ENCODE results near the gene SCRN2. TPM values are rescaled to one million over a fixed set of nuclear protein-coding genes. Genes with fewer than 3 reads are reported as not detected.

SCRN2 gene
- total and polyA plus RNA-seq, 2 experiments from 2014 or later, result 139 to 149 TPM

GRCh38 chr17:47815106-47815918, 25.8 kb downstream of the SCRN2 start:
- TF ChIP-seq, protein P1, sequence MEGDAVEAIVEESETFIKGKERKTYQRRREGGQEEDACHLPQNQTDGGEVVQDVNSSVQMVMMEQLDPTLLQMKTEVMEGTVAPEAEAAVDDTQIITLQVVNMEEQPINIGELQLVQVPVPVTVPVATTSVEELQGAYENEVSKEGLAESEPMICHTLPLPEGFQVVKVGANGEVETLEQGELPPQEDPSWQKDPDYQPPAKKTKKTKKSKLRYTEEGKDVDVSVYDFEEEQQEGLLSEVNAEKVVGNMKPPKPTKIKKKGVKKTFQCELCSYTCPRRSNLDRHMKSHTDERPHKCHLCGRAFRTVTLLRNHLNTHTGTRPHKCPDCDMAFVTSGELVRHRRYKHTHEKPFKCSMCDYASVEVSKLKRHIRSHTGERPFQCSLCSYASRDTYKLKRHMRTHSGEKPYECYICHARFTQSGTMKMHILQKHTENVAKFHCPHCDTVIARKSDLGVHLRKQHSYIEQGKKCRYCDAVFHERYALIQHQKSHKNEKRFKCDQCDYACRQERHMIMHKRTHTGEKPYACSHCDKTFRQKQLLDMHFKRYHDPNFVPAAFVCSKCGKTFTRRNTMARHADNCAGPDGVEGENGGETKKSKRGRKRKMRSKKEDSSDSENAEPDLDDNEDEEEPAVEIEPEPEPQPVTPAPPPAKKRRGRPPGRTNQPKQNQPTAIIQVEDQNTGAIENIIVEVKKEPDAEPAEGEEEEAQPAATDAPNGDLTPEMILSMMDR (IDR thresholded peaks at IDR 0.05; ENCODE audit: low read depth, low read length), result no peak
- no peaks in the 10 kb centered on the region for H3K4me1 ChIP-seq (ENCODE audit: low read depth)
- H3K27me3 ChIP-seq, result no peaks in the 10 kb centered on the region
- H3K9me3 ChIP-seq (ENCODE audit: low read depth), result no peaks in the 10 kb centered on the region
- no peak overlapping the region for H3K4me3 ChIP-seq
- DNase-seq (ENCODE audit: low read depth in 1 of 2, low spot score in 1 of 2), result no peak
- no peak overlapping the region for H3K27ac ChIP-seq
- H3K36me3 ChIP-seq, result peaks cover 5% of the 10 kb centered on the region

GRCh38 chr17:47813512-47814031, 27.5 kb downstream of the SCRN2 start:
- TF ChIP-seq, protein P1 (IDR thresholded peaks at IDR 0.05; ENCODE audit: low read depth, low read length), result no peak
- H3K27me3 ChIP-seq, result no peaks in the 10 kb centered on the region
- H3K36me3 ChIP-seq, result peaks cover 5% of the 10 kb centered on the region
- no peaks in the 10 kb centered on the region for H3K9me3 ChIP-seq (ENCODE audit: low read depth)
- no peaks in the 10 kb centered on the region for H3K4me1 ChIP-seq (ENCODE audit: low read depth)
- no peak overlapping the region for H3K4me3 ChIP-seq
- DNase-seq (ENCODE audit: low read depth in 1 of 2, low spot score in 1 of 2), result no peak
- no peak overlapping the region for H3K27ac ChIP-seq

- Histone ChIP-seq H3K4me1 (ENCODE audit: low read depth) (no peaks in the 10 kb centered on the region), H3K4me3 (no peak overlapping the region), H3K27me3 (no peaks in the 10 kb centered on the region), H3K27ac (no peak overlapping the region), H3K36me3 (peaks cover 5% of the 10 kb centered on the region), H3K9me3 (ENCODE audit: low read depth) (no peaks in the 10 kb centered on the region)
- DNase-seq (ENCODE audit: low read depth in 1 of 2, low spot score in 1 of 2), result no peak
- TF ChIP-seq, protein P1 (IDR thresholded peaks at IDR 0.05; ENCODE audit: low read depth, low read length), result no peak
Measured at GRCh38 chr17:47813077-47813476, 28.0 kb downstream of the SCRN2 start.

DNA sequence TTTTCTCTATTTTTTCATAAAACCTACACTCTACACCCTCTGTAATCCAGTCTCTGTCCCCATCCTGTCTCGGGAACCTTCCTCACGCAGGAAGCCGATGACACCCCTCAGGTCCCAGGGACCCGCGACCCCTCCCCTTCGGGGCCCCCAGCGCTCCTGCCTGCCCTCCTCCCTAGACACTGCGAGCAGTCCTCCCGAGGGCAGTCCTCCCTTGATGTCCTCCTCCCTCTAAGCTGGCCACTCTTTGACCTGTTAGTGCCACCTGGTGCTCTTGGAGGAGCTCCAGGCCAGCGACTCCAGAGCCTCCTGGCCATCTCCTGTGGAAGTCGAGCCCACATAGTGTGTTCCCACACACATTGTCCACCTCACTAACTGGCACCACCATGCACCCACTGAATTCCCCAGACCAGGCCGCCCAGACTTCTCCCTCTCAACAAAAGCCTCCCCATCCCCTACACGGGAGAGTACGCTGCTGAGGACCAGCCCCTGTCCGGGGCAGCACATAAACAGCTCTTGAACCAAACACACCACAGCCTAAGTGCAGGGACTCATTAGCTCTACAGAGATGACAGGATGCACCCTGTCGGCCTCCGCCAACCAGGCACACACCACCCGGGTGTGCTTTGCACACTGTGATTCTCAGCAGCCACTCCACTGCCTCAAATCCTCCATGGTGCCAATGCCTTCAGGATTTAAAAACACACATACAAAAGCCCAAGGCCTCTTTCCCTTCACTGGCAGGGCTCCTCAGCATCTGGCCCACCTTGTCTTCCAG, 28.7 kb downstream of the SCRN2 start:
- Histone ChIP-seq H3K27me3 (no peaks in the 10 kb centered on the region), H3K4me1 (ENCODE audit: low read depth) (no peaks in the 10 kb centered on the region), H3K27ac (no peak overlapping the region), H3K36me3 (peaks cover 5% of the 10 kb centered on the region), H3K9me3 (ENCODE audit: low read depth) (no peaks in the 10 kb centered on the region), H3K4me3 (no peak overlapping the region)
- no peak for DNase-seq (ENCODE audit: low read depth in 1 of 2, low spot score in 1 of 2)
- TF ChIP-seq, protein P1 (IDR thresholded peaks at IDR 0.05; ENCODE audit: low read depth, low read length), result no peak

DNA sequence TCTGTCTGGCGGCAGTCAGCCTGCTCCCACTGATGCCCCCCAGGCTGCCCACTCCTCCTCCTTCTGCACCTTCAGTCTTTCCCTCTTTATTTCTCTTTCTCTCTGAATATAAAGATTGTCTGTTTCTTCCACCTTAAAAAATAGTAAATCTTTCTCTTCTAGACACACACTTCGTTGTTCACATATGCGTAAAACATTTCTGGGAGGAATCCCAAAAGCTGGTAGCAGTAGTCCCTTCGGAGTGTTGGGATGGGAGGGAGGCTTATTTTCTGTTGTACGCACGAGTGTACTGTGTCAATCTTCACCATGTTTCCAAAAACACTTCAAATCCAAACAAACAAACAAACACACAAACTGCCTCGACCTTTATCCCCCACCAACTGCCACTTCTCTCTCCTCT, 29.4 kb downstream of the SCRN2 start:
- no peak overlapping the region for H3K4me3 ChIP-seq
- H3K27ac ChIP-seq, result no peak overlapping the region
- TF ChIP-seq, protein P1 (IDR thresholded peaks at IDR 0.05; ENCODE audit: low read depth, low read length), result no peak
- no peak for DNase-seq (ENCODE audit: low read depth in 1 of 2, low spot score in 1 of 2)
- no peaks in the 10 kb centered on the region for H3K9me3 ChIP-seq (ENCODE audit: low read depth)
- no peaks in the 10 kb centered on the region for H3K27me3 ChIP-seq
- H3K4me1 ChIP-seq (ENCODE audit: low read depth), result no peaks in the 10 kb centered on the region
- H3K36me3 ChIP-seq, result peaks cover 5% of the 10 kb centered on the region

Measured in cardiac muscle cell (in vitro differentiated cells and primary cell).